IPS DF 6.9 (cell line): ENCODE results near the gene WWOX.

Source experiments
- DNase-seq: peaks from one replicate; pipeline ENCODE4 v3.0.0-alpha.2; 2013; ENCODE audit warnings: low read depth, low spot score
- H3K27ac ChIP-seq: one replicate; pipeline ENCODE4 v1.5.1; 2013; ENCODE audit warnings: low read length, control low read depth
- H3K27me3 ChIP-seq: 2 replicates; pipeline ENCODE4 v1.6.1; 2013; ENCODE audit warnings: mild to moderate bottlenecking, low read length; ENCODE audit not compliant: control insufficient read depth, insufficient read depth
- H3K36me3 ChIP-seq: 2 replicates; pipeline ENCODE4 v1.6.1; 2013; ENCODE audit warnings: low read length; ENCODE audit not compliant: control insufficient read depth, insufficient read depth
- H3K4me1 ChIP-seq: 2 replicates; pipeline ENCODE4 v1.6.1; 2013; ENCODE audit warnings: low read length; ENCODE audit not compliant: control insufficient read depth, insufficient read depth
- H3K4me3 ChIP-seq: 2 replicates; pipeline ENCODE4 v1.5.1; 2013; ENCODE audit warnings: mild to moderate bottlenecking, low read length
- H3K9me3 ChIP-seq: 2 replicates; pipeline ENCODE4 v1.6.1; 2013; ENCODE audit warnings: low read length, inconsistent platforms; ENCODE audit not compliant: control insufficient read depth, insufficient read depth
- WGBS: extraction: QIAGEN DNeasy Blood & Tissue Kit; methylation state at CpG from one replicate; pipeline ENCODE4 v1.1.7; 2013; ENCODE audit warnings: mixed read lengths, missing lambda C conversion rate; ENCODE audit not compliant: insufficient read length, insufficient coverage; 5-methylcytosine and 5-hydroxymethylcytosine counted together

The WWOX gene

GRCh38 chr16:79092846-79093245, 993.4 kb downstream of the WWOX start:
- Histone ChIP-seq H3K9me3 (no peaks in the 10 kb centered on the region), H3K4me3 (no peak overlapping the region), H3K4me1 (peaks cover 2% of the 10 kb centered on the region; the same call in 1 of the 2 replicates), H3K27me3 (no peaks in the 10 kb centered on the region), H3K27ac (no peak overlapping the region), H3K36me3 (no peaks in the 10 kb centered on the region)
- no peak for DNase-seq
- WGBS, result no CpG with 5 or more reads among the region's 5 CpGs

GRCh38 chr16:79093554-79093967, 994.1 kb downstream of the WWOX start:
- Histone ChIP-seq H3K27ac (no peak overlapping the region), H3K9me3 (no peaks in the 10 kb centered on the region), H3K4me1 (peaks cover 2% of the 10 kb centered on the region; the same call in 1 of the 2 replicates), H3K4me3 (no peak overlapping the region), H3K27me3 (no peaks in the 10 kb centered on the region), H3K36me3 (no peaks in the 10 kb centered on the region)
- WGBS, result no CpG with 5 or more reads among the region's 10 CpGs
- DNase-seq, result no peak

GRCh38 chr16:79096246-79096645, 996.8 kb downstream of the WWOX start:
- Histone ChIP-seq H3K4me3 (no peak overlapping the region), H3K4me1 (peaks cover 2% of the 10 kb centered on the region; the same call in 1 of the 2 replicates), H3K27ac (no peak overlapping the region), H3K27me3 (no peaks in the 10 kb centered on the region), H3K9me3 (no peaks in the 10 kb centered on the region), H3K36me3 (no peaks in the 10 kb centered on the region)
- no peak for DNase-seq
- WGBS, result no CpG with 5 or more reads among the region's 7 CpGs

GRCh38 chr16:79097166-79097565, 997.7 kb downstream of the WWOX start:
- WGBS, result no CpG with 5 or more reads among the region's 7 CpGs
- no peak overlapping the region for H3K4me3 ChIP-seq
- H3K4me1 ChIP-seq, result peaks cover 2% of the 10 kb centered on the region; the same call in 1 of the 2 replicates
- H3K36me3 ChIP-seq, result no peaks in the 10 kb centered on the region
- no peak for DNase-seq
- no peaks in the 10 kb centered on the region for H3K9me3 ChIP-seq
- H3K27me3 ChIP-seq, result no peaks in the 10 kb centered on the region
- H3K27ac ChIP-seq, result no peak overlapping the region

- Histone ChIP-seq H3K36me3 (no peaks in the 10 kb centered on the region), H3K4me1 (peaks cover 2% of the 10 kb centered on the region; the same call in 1 of the 2 replicates), H3K27ac (no peak overlapping the region), H3K27me3 (no peaks in the 10 kb centered on the region), H3K9me3 (no peaks in the 10 kb centered on the region), H3K4me3 (no peak overlapping the region)
- DNase-seq, result no peak
- WGBS, result no CpG with 5 or more reads among the region's 7 CpGs
Measured at GRCh38 chr16:79097771-79098170, 998.3 kb downstream of the WWOX start.

GRCh38 chr16:79098907-79099306, 999.5 kb downstream of the WWOX start:
- no peak overlapping the region for H3K27ac ChIP-seq
- H3K36me3 ChIP-seq, result no peaks in the 10 kb centered on the region
- no CpG with 5 or more reads among the region's 3 CpGs for WGBS
- no peaks in the 10 kb centered on the region for H3K9me3 ChIP-seq
- H3K4me3 ChIP-seq, result no peak overlapping the region
- peaks cover 2% of the 10 kb centered on the region; the same call in 1 of the 2 replicates for H3K4me1 ChIP-seq
- DNase-seq, result no peak
- H3K27me3 ChIP-seq, result no peaks in the 10 kb centered on the region

GRCh38 chr16:79099716-79100115, 1000.3 kb downstream of the WWOX start:
- Histone ChIP-seq H3K4me3 (no peak overlapping the region), H3K4me1 (peaks cover 3% of the 10 kb centered on the region), H3K27me3 (no peaks in the 10 kb centered on the region), H3K9me3 (no peaks in the 10 kb centered on the region), H3K36me3 (no peaks in the 10 kb centered on the region), H3K27ac (no peak overlapping the region)
- no CpG with 5 or more reads among the region's 2 CpGs for WGBS
- DNase-seq, result no peak

- Histone ChIP-seq H3K9me3 (no peaks in the 10 kb centered on the region), H3K27me3 (no peaks in the 10 kb centered on the region), H3K27ac (no peak overlapping the region), H3K36me3 (no peaks in the 10 kb centered on the region), H3K4me3 (no peak overlapping the region), H3K4me1 (peaks cover 5% of the 10 kb centered on the region)
- no peak for DNase-seq
- WGBS, result no CpG with 5 or more reads among the region's 8 CpGs
Measured at GRCh38 chr16:79100447-79100846, 1001.0 kb downstream of the WWOX start.

- no CpG with 5 or more reads among the region's 5 CpGs for WGBS
- H3K27ac ChIP-seq, result no peak overlapping the region
- H3K4me3 ChIP-seq, result no peak overlapping the region
- H3K9me3 ChIP-seq, result no peaks in the 10 kb centered on the region
- H3K36me3 ChIP-seq, result no peaks in the 10 kb centered on the region
- no peak for DNase-seq
- peaks cover 3% of the 10 kb centered on the region; the same call in 1 of the 2 replicates for H3K4me1 ChIP-seq
- H3K27me3 ChIP-seq, result no peaks in the 10 kb centered on the region
Measured at GRCh38 chr16:79101491-79101890, 1002.0 kb downstream of the WWOX start.

- no peaks in the 10 kb centered on the region for H3K36me3 ChIP-seq
- H3K9me3 ChIP-seq, result no peaks in the 10 kb centered on the region
- no peak overlapping the region for H3K4me3 ChIP-seq
- DNase-seq, result peak; percentile 9
- H3K27ac ChIP-seq, result no peak overlapping the region
- peaks cover 3% of the 10 kb centered on the region; the same call in 1 of the 2 replicates for H3K4me1 ChIP-seq
- H3K27me3 ChIP-seq, result no peaks in the 10 kb centered on the region
- WGBS, result no CpG with 5 or more reads among the region's 10 CpGs
Measured at GRCh38 chr16:79104567-79104966, 1005.1 kb downstream of the WWOX start.

- DNase-seq, result no peak
- no CpG with 5 or more reads among the region's 7 CpGs for WGBS
- Histone ChIP-seq H3K27me3 (no peaks in the 10 kb centered on the region), H3K4me1 (peaks cover 3% of the 10 kb centered on the region; the same call in 1 of the 2 replicates), H3K27ac (no peak overlapping the region), H3K36me3 (no peaks in the 10 kb centered on the region), H3K4me3 (no peak overlapping the region), H3K9me3 (no peaks in the 10 kb centered on the region)
Measured at GRCh38 chr16:79107301-79107700, 1007.8 kb downstream of the WWOX start.
